ENCODE data around the gene FCHO1.
"Not testable (repeated sequence)": the region's sequence is repeated elsewhere in the genome, so short reads cannot be mapped to it uniquely, and the experiment has no call there.

FCHO1 gene

GRCh38 chr19:17770613-17771012 is 19.3 kb downstream of the FCHO1 start:
- H3K27me3 Mint-ChIP-seq, result no peaks in the 10 kb centered on the region

GRCh38 chr19:17772172-17772571 is 20.9 kb downstream of the FCHO1 start:
- ATAC-seq, result peak; percentile 38
- Mint-ChIP-seq H3K4me1 (peaks cover 23% of the 10 kb centered on the region), H3K27ac (no peak overlapping the region), H3K9me3 (no peaks in the 10 kb centered on the region), H3K4me3 (no peak overlapping the region), H3K27me3 (no peaks in the 10 kb centered on the region)
- DNase-seq, result no peak

More at GRCh38 chr19:17770613-17771012, 19.3 kb downstream of the FCHO1 start:
- no peak for ATAC-seq
- H3K4me3 Mint-ChIP-seq, result no peak overlapping the region
- H3K27ac Mint-ChIP-seq, result no peak overlapping the region
- H3K4me1 Mint-ChIP-seq, result peaks cover 9% of the 10 kb centered on the region
- H3K9me3 Mint-ChIP-seq, result no peaks in the 10 kb centered on the region
- no peak for DNase-seq

- peaks cover 53% of the 10 kb centered on the region for H3K4me1 Mint-ChIP-seq
- H3K27ac Mint-ChIP-seq, result peak overlapping the region in 1 of 2 donors; percentile 55
- no peaks in the 10 kb centered on the region for H3K27me3 Mint-ChIP-seq
- H3K4me3 Mint-ChIP-seq, result peak overlapping the region in 1 of 2 donors; percentile 36
- ATAC-seq (no peak), DNase-seq (peak in 1 of 2 donors; percentile 44)
- no peaks in the 10 kb centered on the region for H3K9me3 Mint-ChIP-seq
These were observed 24.1 kb downstream of the FCHO1 start for GRCh38 chr19:17775245-17775927.

- ATAC-seq (peak; percentile 74), DNase-seq (peak in 1 of 2 donors; percentile 42)
- Mint-ChIP-seq H3K27me3 (no peaks in the 10 kb centered on the region), H3K4me1 (peaks cover 55% of the 10 kb centered on the region), H3K9me3 (no peaks in the 10 kb centered on the region), H3K27ac (peak overlapping the region; percentile 36 to 92), H3K4me3 (peak overlapping the region in 1 of 2 donors; percentile 68)
These were observed 24.9 kb downstream of the FCHO1 start for GRCh38 chr19:17775991-17776803.

- peak overlapping the region in 1 of 2 donors; percentile 69 for H3K27ac Mint-ChIP-seq
- H3K27me3 Mint-ChIP-seq, H3K9me3 Mint-ChIP-seq, H3K4me3 Mint-ChIP-seq, DNase-seq, ATAC-seq: not testable (repeated sequence)
- peaks cover 55% of the 10 kb centered on the region for H3K4me1 Mint-ChIP-seq
These were observed 26.6 kb downstream of the FCHO1 start for GRCh38 chr19:17777840-17778239.

- Mint-ChIP-seq H3K4me1 (peaks cover 55% of the 10 kb centered on the region), H3K9me3 (no peaks in the 10 kb centered on the region), H3K27ac (no peak overlapping the region), H3K27me3 (no peaks in the 10 kb centered on the region), H3K4me3 (no peak overlapping the region)
- ATAC-seq, result peak; percentile 47
- no peak for DNase-seq
These were observed 27.1 kb downstream of the FCHO1 start for GRCh38 chr19:17778251-17778967.

GRCh38 chr19:17778968-17779929 is 28.0 kb downstream of the FCHO1 start:
- H3K4me1 Mint-ChIP-seq, result peaks cover 62% of the 10 kb centered on the region
- H3K27ac Mint-ChIP-seq, result peak overlapping the region; percentile 36 to 68
- DNase-seq (no peak), ATAC-seq (no peak)
- no peaks in the 10 kb centered on the region for H3K27me3 Mint-ChIP-seq
- no peak overlapping the region for H3K4me3 Mint-ChIP-seq
- no peaks in the 10 kb centered on the region for H3K9me3 Mint-ChIP-seq

GRCh38 chr19:17780781-17781180 is 29.5 kb downstream of the FCHO1 start:
- H3K4me1 Mint-ChIP-seq, result peaks cover 52% of the 10 kb centered on the region
- no peak overlapping the region for H3K4me3 Mint-ChIP-seq
- H3K27ac Mint-ChIP-seq, result no peak overlapping the region
- DNase-seq, result no peak
- no peaks in the 10 kb centered on the region for H3K27me3 Mint-ChIP-seq
- ATAC-seq, result no peak
- H3K9me3 Mint-ChIP-seq, result no peaks in the 10 kb centered on the region

- DNase-seq, H3K4me3 Mint-ChIP-seq, ATAC-seq, H3K27ac Mint-ChIP-seq, H3K27me3 Mint-ChIP-seq, H3K9me3 Mint-ChIP-seq: not testable (repeated sequence)
- peaks cover 26% of the 10 kb centered on the region for H3K4me1 Mint-ChIP-seq
These were observed 32.4 kb downstream of the FCHO1 start for GRCh38 chr19:17783721-17784120.

- H3K9me3 Mint-ChIP-seq, result no peaks in the 10 kb centered on the region
- peak; percentile 64 for ATAC-seq
- peak; percentile 69 to 71 for DNase-seq
- H3K27me3 Mint-ChIP-seq, result no peaks in the 10 kb centered on the region
- peak overlapping the region in 1 of 2 donors; percentile 5 for H3K27ac Mint-ChIP-seq
- peaks cover 25% of the 10 kb centered on the region for H3K4me1 Mint-ChIP-seq
- H3K4me3 Mint-ChIP-seq, result no peak overlapping the region
These were observed 33.1 kb downstream of the FCHO1 start for GRCh38 chr19:17784201-17785008.

GRCh38 chr19:17787274-17787913 is 36.1 kb downstream of the FCHO1 start:
- no peak for ATAC-seq
- H3K4me3 Mint-ChIP-seq, result no peak overlapping the region
- peak overlapping the region; percentile 61 to 72 for H3K27ac Mint-ChIP-seq

GRCh38 chr19:17788632-17789031 is 37.4 kb downstream of the FCHO1 start:
- no peak for DNase-seq
- H3K4me3 Mint-ChIP-seq, result no peak overlapping the region
- peak overlapping the region in 1 of 2 donors; percentile 35 for H3K27ac Mint-ChIP-seq
- H3K4me1 Mint-ChIP-seq, result peaks cover 37% of the 10 kb centered on the region
- H3K27me3 Mint-ChIP-seq, result no peaks in the 10 kb centered on the region
- no peaks in the 10 kb centered on the region for H3K9me3 Mint-ChIP-seq
- no peak for ATAC-seq

More at GRCh38 chr19:17787274-17787913, 36.1 kb downstream of the FCHO1 start:
- no peak for DNase-seq
- Mint-ChIP-seq H3K27me3 (no peaks in the 10 kb centered on the region), H3K4me1 (peaks cover 35% of the 10 kb centered on the region), H3K9me3 (no peaks in the 10 kb centered on the region)

- H3K4me1 Mint-ChIP-seq, result peaks cover 46% of the 10 kb centered on the region
- DNase-seq, result no peak
- no peaks in the 10 kb centered on the region for H3K27me3 Mint-ChIP-seq
- no peak overlapping the region for H3K4me3 Mint-ChIP-seq
- peak overlapping the region in 1 of 2 donors; percentile 85 for H3K27ac Mint-ChIP-seq
- ATAC-seq, result no peak
- H3K9me3 Mint-ChIP-seq, result no peaks in the 10 kb centered on the region
These were observed 38.9 kb downstream of the FCHO1 start for GRCh38 chr19:17790059-17790780.

Data from stimulated activated naive CD8-positive, alpha-beta T cell treated with anti-CD3 and anti-CD28 coated beads, Interleukin-15, amount 100 ng/mL, for 72 hours (primary cell).